ENCODE data around the gene NDST1.

DNA sequence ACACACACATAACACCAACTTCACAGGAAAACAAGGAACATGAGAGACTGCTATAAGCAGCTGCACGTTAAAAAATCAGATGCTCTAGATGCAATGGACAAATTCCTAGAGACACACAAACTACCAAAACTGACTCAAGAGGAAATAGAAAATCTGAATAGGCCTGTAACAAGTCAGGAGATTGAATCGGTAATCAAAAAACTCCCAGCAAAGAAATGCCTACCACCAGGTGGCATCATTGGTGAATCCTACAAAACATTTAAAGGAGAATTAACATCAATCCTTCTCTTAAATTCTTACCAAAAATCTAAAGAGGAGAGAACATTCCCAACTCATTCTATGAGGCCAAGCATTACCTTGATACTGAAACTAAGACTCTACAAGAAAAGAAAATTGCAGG lies 54.9 kb downstream of the NDST1 start:
- no peak for TF ChIP-seq ZFX (IDR thresholded peaks at IDR 0.05)
- TF ChIP-seq, protein P1, sequence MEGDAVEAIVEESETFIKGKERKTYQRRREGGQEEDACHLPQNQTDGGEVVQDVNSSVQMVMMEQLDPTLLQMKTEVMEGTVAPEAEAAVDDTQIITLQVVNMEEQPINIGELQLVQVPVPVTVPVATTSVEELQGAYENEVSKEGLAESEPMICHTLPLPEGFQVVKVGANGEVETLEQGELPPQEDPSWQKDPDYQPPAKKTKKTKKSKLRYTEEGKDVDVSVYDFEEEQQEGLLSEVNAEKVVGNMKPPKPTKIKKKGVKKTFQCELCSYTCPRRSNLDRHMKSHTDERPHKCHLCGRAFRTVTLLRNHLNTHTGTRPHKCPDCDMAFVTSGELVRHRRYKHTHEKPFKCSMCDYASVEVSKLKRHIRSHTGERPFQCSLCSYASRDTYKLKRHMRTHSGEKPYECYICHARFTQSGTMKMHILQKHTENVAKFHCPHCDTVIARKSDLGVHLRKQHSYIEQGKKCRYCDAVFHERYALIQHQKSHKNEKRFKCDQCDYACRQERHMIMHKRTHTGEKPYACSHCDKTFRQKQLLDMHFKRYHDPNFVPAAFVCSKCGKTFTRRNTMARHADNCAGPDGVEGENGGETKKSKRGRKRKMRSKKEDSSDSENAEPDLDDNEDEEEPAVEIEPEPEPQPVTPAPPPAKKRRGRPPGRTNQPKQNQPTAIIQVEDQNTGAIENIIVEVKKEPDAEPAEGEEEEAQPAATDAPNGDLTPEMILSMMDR (conservative IDR thresholded peaks at IDR 0.05), result peak; percentile 81
